ENCODE measurements around the gene LLCFC1.
"Not testable (repeated sequence)": the region's sequence is repeated elsewhere in the genome, so short reads cannot be mapped to it uniquely, and the experiment has no call there.

LLCFC1 gene

GRCh38 chr7:142942746-142943145 lies 3.5 kb downstream of the LLCFC1 start:
- no peak for DNase-seq (ENCODE audit: low read depth, low spot score)

GRCh38 chr7:142943706-142944268 lies 4.5 kb downstream of the LLCFC1 start:
- DNase-seq (ENCODE audit: low read depth, low spot score), result no peak

- no peak for DNase-seq (ENCODE audit: low read depth, low spot score)
Measured at GRCh38 chr7:142945001-142945400, 5.7 kb downstream of the LLCFC1 start.

GRCh38 chr7:142948603-142949002 lies 9.3 kb downstream of the LLCFC1 start:
- no peak for DNase-seq (ENCODE audit: low read depth, low spot score)

GRCh38 chr7:142950235-142950634 lies 11.0 kb downstream of the LLCFC1 start:
- DNase-seq (ENCODE audit: low read depth, low spot score), result no peak

- DNase-seq (ENCODE audit: low read depth, low spot score), result no peak
Measured at GRCh38 chr7:142954680-142955268, 15.5 kb downstream of the LLCFC1 start.

- no peak for DNase-seq (ENCODE audit: low read depth, low spot score)
Measured at GRCh38 chr7:142956951-142957623, 17.8 kb downstream of the LLCFC1 start.

GRCh38 chr7:142957723-142958122 lies 18.4 kb downstream of the LLCFC1 start:
- DNase-seq (ENCODE audit: low read depth, low spot score), result no peak

GRCh38 chr7:142959202-142959601 lies 19.9 kb downstream of the LLCFC1 start:
- DNase-seq (ENCODE audit: low read depth, low spot score), result no peak

GRCh38 chr7:142960955-142961512 lies 21.8 kb downstream of the LLCFC1 start:
- DNase-seq (ENCODE audit: low read depth, low spot score), result no peak

GRCh38 chr7:142961595-142961972 lies 22.3 kb downstream of the LLCFC1 start:
- no peak for DNase-seq (ENCODE audit: low read depth, low spot score)

- DNase-seq (ENCODE audit: low read depth, low spot score), result no peak
Measured at GRCh38 chr7:142961973-142962926, 23.0 kb downstream of the LLCFC1 start, which contains the start of gene KEL. TSS of gene KEL (minus strand) at chr7:142962363. CDS start at chr7:142962206, 157 bp downstream.

GRCh38 chr7:142962991-142963390 lies 23.7 kb downstream of the LLCFC1 start:
- DNase-seq (ENCODE audit: low read depth, low spot score), result no peak

- DNase-seq (ENCODE audit: low read depth, low spot score), result no peak
Measured at GRCh38 chr7:142963993-142964392, 24.7 kb downstream of the LLCFC1 start.

- DNase-seq (ENCODE audit: low read depth, low spot score), result no peak
Measured at GRCh38 chr7:142964502-142965246, 25.4 kb downstream of the LLCFC1 start.

GRCh38 chr7:142968229-142968628 lies 28.9 kb downstream of the LLCFC1 start:
- no peak for DNase-seq (ENCODE audit: low read depth, low spot score)

GRCh38 chr7:142969183-142969582 lies 29.9 kb downstream of the LLCFC1 start:
- DNase-seq (ENCODE audit: low read depth, low spot score), result no peak

- no peak for DNase-seq (ENCODE audit: low read depth, low spot score)
Measured at GRCh38 chr7:142974626-142975025, 35.3 kb downstream of the LLCFC1 start.

GRCh38 chr7:142978402-142978801 lies 39.1 kb downstream of the LLCFC1 start:
- not testable (repeated sequence) for DNase-seq (ENCODE audit: low read depth, low spot score)

GRCh38 chr7:142983825-142984224 lies 44.5 kb downstream of the LLCFC1 start:
- DNase-seq (ENCODE audit: low read depth, low spot score), result no peak

- DNase-seq (ENCODE audit: low read depth, low spot score), result no peak
Measured at GRCh38 chr7:142984297-142984696, 45.0 kb downstream of the LLCFC1 start.
